Measurements from ENCODE around the gene TMTC2. TPM values are rescaled to one million over a fixed set of nuclear protein-coding genes. Genes with fewer than 3 reads are reported as not detected.

TMTC2 gene
- total RNA-seq, 6 experiments from 2014 or later = 0.74 to 1.9 (median 0.96) TPM

- DNase-seq = no peak
- H3K4me3 ChIP-seq = no peak overlapping the region
- H3K27me3 ChIP-seq = no peaks in the 10 kb centered on the region
- no peaks in the 10 kb centered on the region for H3K4me1 ChIP-seq
- no peak overlapping the region for H3K27ac ChIP-seq
- no peaks in the 10 kb centered on the region for H3K9me3 ChIP-seq
- intact Hi-C loops (cut with DNase I) = no loop called here
- TF ChIP-seq POLR2A (IDR thresholded peaks at IDR 0.05) = no peak
- TF ChIP-seq, protein P1, sequence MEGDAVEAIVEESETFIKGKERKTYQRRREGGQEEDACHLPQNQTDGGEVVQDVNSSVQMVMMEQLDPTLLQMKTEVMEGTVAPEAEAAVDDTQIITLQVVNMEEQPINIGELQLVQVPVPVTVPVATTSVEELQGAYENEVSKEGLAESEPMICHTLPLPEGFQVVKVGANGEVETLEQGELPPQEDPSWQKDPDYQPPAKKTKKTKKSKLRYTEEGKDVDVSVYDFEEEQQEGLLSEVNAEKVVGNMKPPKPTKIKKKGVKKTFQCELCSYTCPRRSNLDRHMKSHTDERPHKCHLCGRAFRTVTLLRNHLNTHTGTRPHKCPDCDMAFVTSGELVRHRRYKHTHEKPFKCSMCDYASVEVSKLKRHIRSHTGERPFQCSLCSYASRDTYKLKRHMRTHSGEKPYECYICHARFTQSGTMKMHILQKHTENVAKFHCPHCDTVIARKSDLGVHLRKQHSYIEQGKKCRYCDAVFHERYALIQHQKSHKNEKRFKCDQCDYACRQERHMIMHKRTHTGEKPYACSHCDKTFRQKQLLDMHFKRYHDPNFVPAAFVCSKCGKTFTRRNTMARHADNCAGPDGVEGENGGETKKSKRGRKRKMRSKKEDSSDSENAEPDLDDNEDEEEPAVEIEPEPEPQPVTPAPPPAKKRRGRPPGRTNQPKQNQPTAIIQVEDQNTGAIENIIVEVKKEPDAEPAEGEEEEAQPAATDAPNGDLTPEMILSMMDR (IDR thresholded peaks at IDR 0.05) = no peak
- WGBS (ENCODE audit: insufficient coverage, low coverage, low lambda C conversion rate, missing lambda C conversion rate) = 87% methylated on average over 3 of the region's 3 CpGs
- ATAC-seq = no peak
- no peaks in the 10 kb centered on the region for H3K36me3 ChIP-seq
Observed at GRCh38 chr12:82973592-82973991, 286.9 kb downstream of the TMTC2 start.

DNA sequence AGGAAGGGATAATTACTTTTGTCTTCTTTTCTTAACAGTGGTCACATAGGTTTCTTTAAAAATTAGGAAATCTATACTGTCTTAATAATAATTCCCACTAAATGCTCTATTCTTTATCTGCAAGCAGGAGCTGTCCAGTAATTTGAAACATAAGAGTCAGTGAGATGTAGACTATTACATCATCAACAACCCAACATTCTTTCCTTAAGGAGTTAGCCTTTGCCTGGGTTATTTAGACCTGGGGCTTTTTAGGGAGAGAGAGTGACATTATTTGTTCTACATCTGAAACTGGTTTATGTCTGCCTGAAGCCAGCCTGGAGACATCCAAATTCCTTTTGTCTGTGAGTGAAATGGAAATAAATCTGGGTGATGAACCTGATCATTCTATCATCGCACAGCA is 294.4 kb downstream of the TMTC2 start:
- no peaks in the 10 kb centered on the region for H3K4me1 ChIP-seq
- TF ChIP-seq POLR2A (IDR thresholded peaks at IDR 0.05) = no peak
- TF ChIP-seq, protein P1 (IDR thresholded peaks at IDR 0.05) = no peak
- DNase-seq (no peak), ATAC-seq (no peak)
- no peaks in the 10 kb centered on the region for H3K36me3 ChIP-seq
- H3K27ac ChIP-seq = no peak overlapping the region
- H3K9me3 ChIP-seq = no peaks in the 10 kb centered on the region
- 82% methylated on average over 1 of the region's 1 CpG for WGBS (ENCODE audit: insufficient coverage, low coverage, low lambda C conversion rate, missing lambda C conversion rate)
- H3K27me3 ChIP-seq = no peaks in the 10 kb centered on the region
- intact Hi-C loops (cut with DNase I) = no loop called here
- no peak overlapping the region for H3K4me3 ChIP-seq

DNA sequence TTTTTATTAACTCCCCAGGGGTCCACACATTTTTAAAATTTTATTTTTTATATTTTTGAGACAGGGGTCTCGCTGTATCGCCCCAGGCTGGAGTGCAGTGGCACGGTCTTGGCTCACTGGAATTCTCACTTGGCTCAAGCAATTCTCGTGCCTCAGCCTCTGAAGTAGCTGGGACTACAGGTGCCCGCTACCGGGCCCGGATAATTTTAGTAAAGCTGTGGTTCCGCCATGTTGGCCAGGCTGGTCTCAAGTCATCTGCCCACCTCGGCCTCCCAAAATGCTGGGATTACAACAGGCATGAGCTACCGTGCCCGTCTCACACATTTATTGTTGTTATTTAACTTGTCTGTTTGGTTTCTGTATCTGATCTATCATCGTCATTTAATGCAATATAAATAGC is 307.4 kb downstream of the TMTC2 start:
- no peak overlapping the region for H3K4me3 ChIP-seq
- DNase-seq = no peak
- H3K27ac ChIP-seq = no peak overlapping the region

DNA sequence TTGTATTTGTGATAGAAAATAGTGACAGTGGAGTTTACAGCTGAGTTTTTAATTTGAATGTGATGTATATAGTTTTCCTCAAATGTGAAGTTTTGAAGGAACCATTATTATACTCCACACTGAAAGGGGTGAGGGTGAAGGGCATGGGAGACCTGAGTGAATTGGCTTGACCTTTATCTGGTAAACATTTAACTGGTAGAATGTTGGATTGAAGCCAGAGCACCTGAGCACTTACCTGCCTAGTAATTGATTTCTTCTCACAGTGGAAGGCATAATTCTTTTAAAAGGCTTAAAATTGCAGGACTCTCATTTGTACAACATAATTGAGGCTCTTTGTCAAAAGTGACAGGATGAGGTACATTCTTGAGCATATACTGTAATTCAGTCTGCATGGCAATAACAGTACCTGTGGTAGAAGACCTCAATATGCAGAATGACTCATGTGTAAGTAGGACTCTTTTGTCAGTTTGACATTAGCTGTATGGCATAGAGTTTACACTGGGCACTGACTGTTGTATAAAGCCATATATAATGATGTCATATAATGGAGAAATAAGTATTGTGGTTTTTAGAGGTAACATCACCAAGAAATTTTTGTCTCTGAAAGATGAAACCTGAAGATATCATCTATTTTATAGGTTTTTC is 309.6 kb downstream of the TMTC2 start:
- Histone ChIP-seq H3K4me1 (no peaks in the 10 kb centered on the region), H3K27me3 (no peaks in the 10 kb centered on the region), H3K4me3 (no peak overlapping the region), H3K27ac (no peak overlapping the region), H3K9me3 (no peaks in the 10 kb centered on the region), H3K36me3 (no peaks in the 10 kb centered on the region)
- TF ChIP-seq, protein P1 (IDR thresholded peaks at IDR 0.05) = no peak
- no peak for TF ChIP-seq POLR2A (IDR thresholded peaks at IDR 0.05)
- DNase-seq = no peak
- ATAC-seq = peak; percentile 32 to 57 (median 47)
- intact Hi-C loops (cut with DNase I) = no loop called here

More for the DNA sequence above, 307.4 kb downstream of the TMTC2 start:
- 92% methylated on average over 12 of the region's 12 CpGs for WGBS (ENCODE audit: insufficient coverage, low coverage, low lambda C conversion rate, missing lambda C conversion rate)
- TF ChIP-seq POLR2A (IDR thresholded peaks at IDR 0.05) = no peak
- TF ChIP-seq, protein P1 (IDR thresholded peaks at IDR 0.05) = no peak
- H3K27me3 ChIP-seq = no peaks in the 10 kb centered on the region
- intact Hi-C loops (cut with DNase I) = no loop called here
- no peaks in the 10 kb centered on the region for H3K9me3 ChIP-seq
- no peaks in the 10 kb centered on the region for H3K36me3 ChIP-seq
- no peak for ATAC-seq
- H3K4me1 ChIP-seq = no peaks in the 10 kb centered on the region

DNA sequence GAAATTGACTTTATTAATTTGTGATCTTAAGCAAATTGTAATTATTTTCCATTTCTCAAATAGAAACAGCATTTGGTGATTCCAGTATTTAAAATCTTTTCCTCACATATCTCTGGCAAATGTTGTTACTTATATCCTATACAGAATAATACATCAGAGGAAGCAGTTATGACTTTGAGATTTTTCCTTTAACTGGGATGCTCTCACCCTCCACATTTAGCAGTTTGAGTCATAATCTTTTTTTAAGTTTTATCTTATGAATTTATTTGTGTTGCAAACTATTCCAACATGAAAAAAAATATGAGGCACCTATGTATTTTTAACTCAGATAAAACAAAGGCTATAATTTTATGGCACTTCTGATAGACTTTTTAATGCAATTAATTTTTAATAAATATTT is 311.8 kb downstream of the TMTC2 start:
- Histone ChIP-seq H3K9me3 (no peaks in the 10 kb centered on the region), H3K4me1 (no peaks in the 10 kb centered on the region), H3K27me3 (no peaks in the 10 kb centered on the region), H3K36me3 (no peaks in the 10 kb centered on the region), H3K27ac (no peak overlapping the region), H3K4me3 (no peak overlapping the region)
- TF ChIP-seq, protein P1 (IDR thresholded peaks at IDR 0.05) = no peak
- no peak for TF ChIP-seq POLR2A (IDR thresholded peaks at IDR 0.05)
- ATAC-seq (no peak), DNase-seq (no peak)
- intact Hi-C loops (cut with DNase I) = no loop called here
